ENCODE data around the gene CDKL2.
"Not testable (repeated sequence)": the region's sequence is repeated elsewhere in the genome, so short reads cannot be mapped to it uniquely, and the experiment has no call there.

DNA sequence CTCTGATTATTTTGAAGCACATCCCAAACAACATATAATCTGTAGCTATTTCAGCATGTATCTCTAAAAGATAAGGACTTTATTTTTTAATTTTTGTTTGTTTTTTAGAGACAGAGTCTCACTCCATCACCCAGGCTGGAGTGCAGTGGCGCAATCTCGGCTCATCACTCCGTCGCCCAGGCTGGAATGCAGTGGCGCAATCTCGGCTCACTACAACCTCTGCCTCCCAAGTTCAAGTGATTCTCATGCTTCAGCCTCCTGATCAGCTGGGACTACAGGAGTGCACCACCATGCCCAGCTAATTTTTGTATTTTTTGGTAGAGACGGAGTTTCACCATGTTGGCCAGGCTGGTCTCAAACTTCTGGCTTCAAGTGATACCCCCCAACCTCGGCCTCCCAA lies 86.1 kb downstream of the CDKL2 start:
- not testable (repeated sequence) for TF ChIP-seq CTCF, POLR2A (IDR thresholded peaks at IDR 0.05)

All from right lobe of liver (tissue), 4 donors.